RWPE2 (cell line): ENCODE measurements around the gene DNAJB14.

Experiments used
- ATAC-seq: fragments of 200-7000 bp; cut with Tn5 transposase; 3 replicates; pipeline ENCODE4 v1.9.1; 2021; ENCODE audit warnings: low read depth
- DNase-seq: peaks from one replicate; pipeline ENCODE4 v3.0.0-alpha.2; 2020; ENCODE audit warnings: low spot score
- H3K27ac ChIP-seq: fragments of 450-650 bp; 2 replicates; pipeline ENCODE4 v1.5.1; 2017; ENCODE audit warnings: mild to moderate bottlenecking; ENCODE audit not compliant: poor library complexity, severe bottlenecking
- H3K27me3 ChIP-seq: fragments of 250-450 bp; sonication (Bioruptor Pico); 2 replicates; pipeline ENCODE4 v1.5.1; 2021; ENCODE audit warnings: mild to moderate bottlenecking, moderate library complexity; ENCODE audit not compliant: insufficient read depth, poor library complexity, severe bottlenecking
- H3K36me3 ChIP-seq: fragments of 250-450 bp; sonication (Bioruptor Pico); 2 replicates; pipeline ENCODE4 v1.5.1; 2020; ENCODE audit warnings: low read depth, mild to moderate bottlenecking, moderate library complexity
- H3K4me1 ChIP-seq: fragments of 250-450 bp; sonication (Bioruptor Pico); 2 replicates; pipeline ENCODE4 v1.5.1; 2021; ENCODE audit warnings: mild to moderate bottlenecking, moderate library complexity; ENCODE audit not compliant: insufficient read depth, poor library complexity, severe bottlenecking
- H3K4me3 ChIP-seq: fragments of 250-450 bp; sonication (Bioruptor Pico); 2 replicates; pipeline ENCODE4 v1.5.1; 2021; ENCODE audit warnings: mild to moderate bottlenecking, moderate library complexity; ENCODE audit not compliant: severe bottlenecking
- H3K9me3 ChIP-seq: fragments of 250-450 bp; sonication (Bioruptor Pico); 2 replicates; pipeline ENCODE4 v1.5.1; 2021; ENCODE audit warnings: mild to moderate bottlenecking, moderate library complexity; ENCODE audit not compliant: severe bottlenecking
- TF ChIP-seq, protein P1 (sequence below): fragments of 450-650 bp; IDR thresholded peaks from one replicate; pipeline ENCODE4 v1.5.1; 2017; ENCODE audit warnings: mild to moderate bottlenecking, moderate library complexity; ENCODE audit not compliant: poor library complexity, severe bottlenecking

Gene DNAJB14

DNA sequence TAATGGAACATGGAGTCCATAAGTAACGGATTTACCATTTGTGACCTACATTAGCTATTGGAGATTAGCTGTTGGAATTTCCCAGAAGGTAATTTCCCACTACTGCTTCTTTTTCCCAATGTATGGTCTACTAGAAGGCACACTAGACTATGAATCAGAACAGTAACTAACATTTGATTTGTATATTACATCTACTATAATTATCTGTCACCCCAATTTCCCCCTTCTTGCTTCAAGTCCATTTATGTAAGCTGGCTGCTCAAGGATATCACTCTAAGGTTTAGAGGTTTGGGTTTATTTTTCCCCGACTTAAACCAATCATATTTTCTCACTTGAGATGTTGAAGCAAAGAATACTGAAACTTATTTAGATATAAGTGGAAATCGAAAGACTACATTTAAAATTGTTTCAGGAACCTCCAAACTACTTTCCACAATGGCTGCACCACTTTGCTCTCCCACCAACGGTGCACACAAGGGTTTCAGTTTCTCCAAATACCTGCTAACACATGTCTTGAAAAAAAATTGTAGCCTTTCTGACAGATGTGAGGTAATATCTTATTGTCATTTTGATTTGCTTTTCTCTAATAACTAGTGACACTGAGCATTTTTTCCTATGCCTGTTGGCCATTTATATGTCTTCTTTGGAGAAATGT is 37.0 kb upstream of the DNAJB14 start:
- peaks cover 12% of the 10 kb centered on the region for H3K4me1 ChIP-seq
- TF ChIP-seq, protein P1, sequence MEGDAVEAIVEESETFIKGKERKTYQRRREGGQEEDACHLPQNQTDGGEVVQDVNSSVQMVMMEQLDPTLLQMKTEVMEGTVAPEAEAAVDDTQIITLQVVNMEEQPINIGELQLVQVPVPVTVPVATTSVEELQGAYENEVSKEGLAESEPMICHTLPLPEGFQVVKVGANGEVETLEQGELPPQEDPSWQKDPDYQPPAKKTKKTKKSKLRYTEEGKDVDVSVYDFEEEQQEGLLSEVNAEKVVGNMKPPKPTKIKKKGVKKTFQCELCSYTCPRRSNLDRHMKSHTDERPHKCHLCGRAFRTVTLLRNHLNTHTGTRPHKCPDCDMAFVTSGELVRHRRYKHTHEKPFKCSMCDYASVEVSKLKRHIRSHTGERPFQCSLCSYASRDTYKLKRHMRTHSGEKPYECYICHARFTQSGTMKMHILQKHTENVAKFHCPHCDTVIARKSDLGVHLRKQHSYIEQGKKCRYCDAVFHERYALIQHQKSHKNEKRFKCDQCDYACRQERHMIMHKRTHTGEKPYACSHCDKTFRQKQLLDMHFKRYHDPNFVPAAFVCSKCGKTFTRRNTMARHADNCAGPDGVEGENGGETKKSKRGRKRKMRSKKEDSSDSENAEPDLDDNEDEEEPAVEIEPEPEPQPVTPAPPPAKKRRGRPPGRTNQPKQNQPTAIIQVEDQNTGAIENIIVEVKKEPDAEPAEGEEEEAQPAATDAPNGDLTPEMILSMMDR = no peak
- ATAC-seq (no peak), DNase-seq (no peak)
- H3K36me3 ChIP-seq = no peaks in the 10 kb centered on the region
- no peaks in the 10 kb centered on the region for H3K9me3 ChIP-seq
- H3K27ac ChIP-seq = no peak overlapping the region
- no peak overlapping the region for H3K4me3 ChIP-seq
- H3K27me3 ChIP-seq = no peaks in the 10 kb centered on the region

DNA sequence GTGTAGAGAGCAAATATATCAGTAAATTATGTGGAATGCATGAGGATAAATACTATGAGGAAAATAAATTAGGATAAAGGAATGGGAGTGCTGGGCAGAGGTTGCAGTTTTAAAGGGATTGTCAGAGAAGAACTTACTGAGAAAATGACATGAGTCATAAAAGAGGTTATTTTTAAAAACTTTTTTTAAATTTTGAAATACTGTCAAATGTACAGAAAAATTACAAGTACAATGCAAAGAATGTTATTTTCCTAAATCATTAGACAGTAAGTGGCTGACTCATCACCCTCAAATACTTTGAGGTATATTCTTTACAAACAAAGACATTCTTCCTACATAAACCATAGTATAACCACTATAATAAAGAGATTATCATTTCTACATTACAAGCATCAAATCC is 33.5 kb upstream of the DNAJB14 start:
- Histone ChIP-seq H3K27ac (peak overlapping the region; percentile 78), H3K9me3 (no peaks in the 10 kb centered on the region), H3K27me3 (no peaks in the 10 kb centered on the region), H3K4me1 (peaks cover 12% of the 10 kb centered on the region), H3K4me3 (no peak overlapping the region), H3K36me3 (no peaks in the 10 kb centered on the region)
- ATAC-seq = peak; percentile 96
- TF ChIP-seq, protein P1 = no peak
- no peak for DNase-seq

DNA sequence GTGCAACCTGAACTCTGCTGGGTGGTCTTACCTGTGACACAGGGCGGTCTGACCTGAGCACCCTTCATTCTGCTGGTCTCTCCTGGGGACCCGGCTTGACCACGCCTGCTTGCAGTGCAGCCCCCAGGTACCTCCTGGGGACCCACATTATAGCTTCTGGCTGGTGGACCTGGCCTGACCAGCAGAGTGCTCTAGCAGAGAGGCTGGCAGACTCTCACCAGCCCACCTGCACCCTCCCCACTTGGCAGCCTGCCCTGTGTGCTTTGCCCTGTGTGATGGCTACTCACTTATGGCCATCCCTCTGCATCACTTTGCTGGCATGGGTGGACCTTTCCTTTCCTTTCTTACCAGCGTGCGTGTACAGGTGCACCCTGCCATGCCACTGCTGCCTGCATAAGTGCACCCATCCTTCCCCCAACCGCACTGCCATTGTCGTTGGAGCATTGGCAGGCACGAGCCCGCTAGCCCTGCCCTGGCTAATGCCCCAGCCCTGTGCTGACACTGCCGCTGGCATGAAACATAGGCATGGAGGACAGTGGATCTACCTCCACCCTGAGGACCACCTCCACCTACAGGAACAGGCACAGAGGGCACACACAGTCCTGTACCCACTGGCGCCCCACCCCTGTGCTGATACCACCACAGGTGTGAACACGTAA is 25.2 kb upstream of the DNAJB14 start:
- H3K27ac ChIP-seq = no peak overlapping the region
- TF ChIP-seq, protein P1 = no peak
- H3K4me3 ChIP-seq = no peak overlapping the region
- H3K4me1 ChIP-seq = peaks cover 4% of the 10 kb centered on the region
- H3K36me3 ChIP-seq = no peaks in the 10 kb centered on the region
- ATAC-seq (no peak), DNase-seq (no peak)
- no peaks in the 10 kb centered on the region for H3K9me3 ChIP-seq
- H3K27me3 ChIP-seq = no peaks in the 10 kb centered on the region

GRCh38 chr4:99968330-99968729 is 21.9 kb upstream of the DNAJB14 start:
- H3K36me3 ChIP-seq = no peaks in the 10 kb centered on the region
- DNase-seq (no peak), ATAC-seq (peak; percentile 96)
- no peaks in the 10 kb centered on the region for H3K27me3 ChIP-seq
- TF ChIP-seq, protein P1 = no peak
- no peaks in the 10 kb centered on the region for H3K9me3 ChIP-seq
- H3K4me3 ChIP-seq = no peak overlapping the region
- peaks cover 6% of the 10 kb centered on the region for H3K4me1 ChIP-seq
- peak overlapping the region; percentile 33 for H3K27ac ChIP-seq

DNA sequence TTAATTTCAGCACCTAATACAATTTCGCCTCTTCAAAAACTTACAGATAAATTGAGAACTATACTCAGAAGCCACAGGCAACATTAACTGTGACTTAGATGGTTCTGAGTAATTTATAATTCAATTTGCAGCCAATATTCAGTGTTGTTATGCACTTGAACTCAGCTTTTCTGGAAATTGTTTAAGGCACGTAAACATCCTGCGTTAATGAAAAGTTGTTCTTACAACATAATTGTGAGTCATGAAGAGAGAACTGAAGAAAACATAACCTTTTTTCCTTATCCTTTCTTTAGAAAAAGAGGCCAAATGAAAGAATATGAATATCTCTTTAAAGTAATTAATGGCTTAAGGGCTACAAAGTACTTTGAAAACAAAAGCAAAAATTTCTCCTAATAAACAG is 20.3 kb upstream of the DNAJB14 start:
- DNase-seq = no peak

More for the DNA sequence above, 20.3 kb upstream of the DNAJB14 start:
- Histone ChIP-seq H3K27me3 (no peaks in the 10 kb centered on the region), H3K27ac (peak overlapping the region; percentile 1), H3K4me3 (no peak overlapping the region), H3K9me3 (no peaks in the 10 kb centered on the region), H3K36me3 (no peaks in the 10 kb centered on the region), H3K4me1 (peaks cover 6% of the 10 kb centered on the region)
- TF ChIP-seq, protein P1 = no peak
- ATAC-seq = 0 out of 3 replicates have a peak, but pooled peaks have one; percentile 41
